HG03565 (cell line): ENCODE data around the gene HSCB.
"Not testable (repeated sequence)": the region's sequence is repeated elsewhere in the genome, so short reads cannot be mapped to it uniquely, and the experiment has no call there.

ENCODE experiments used
- ATAC-seq: cut with Tn5 transposase; IDR thresholded peaks from one replicate; pipeline ENCODE4 v1.9.1; 2021; ENCODE audit warnings: mild to moderate bottlenecking, moderate library complexity; ENCODE audit not compliant: unreplicated experiment

HSCB gene

GRCh38 chr22:28788601-28789000, 46.8 kb downstream of the HSCB start:
- ATAC-seq, result no peak

GRCh38 chr22:28791124-28791523, 49.3 kb downstream of the HSCB start:
- no peak for ATAC-seq

GRCh38 chr22:28791841-28792490, 50.1 kb downstream of the HSCB start:
- ATAC-seq, result peak; percentile 46

- ATAC-seq, result peak; percentile 25
These were observed 50.9 kb downstream of the HSCB start for GRCh38 chr22:28792491-28793383.

GRCh38 chr22:28793976-28794584, 52.2 kb downstream of the HSCB start:
- ATAC-seq, result no peak

DNA sequence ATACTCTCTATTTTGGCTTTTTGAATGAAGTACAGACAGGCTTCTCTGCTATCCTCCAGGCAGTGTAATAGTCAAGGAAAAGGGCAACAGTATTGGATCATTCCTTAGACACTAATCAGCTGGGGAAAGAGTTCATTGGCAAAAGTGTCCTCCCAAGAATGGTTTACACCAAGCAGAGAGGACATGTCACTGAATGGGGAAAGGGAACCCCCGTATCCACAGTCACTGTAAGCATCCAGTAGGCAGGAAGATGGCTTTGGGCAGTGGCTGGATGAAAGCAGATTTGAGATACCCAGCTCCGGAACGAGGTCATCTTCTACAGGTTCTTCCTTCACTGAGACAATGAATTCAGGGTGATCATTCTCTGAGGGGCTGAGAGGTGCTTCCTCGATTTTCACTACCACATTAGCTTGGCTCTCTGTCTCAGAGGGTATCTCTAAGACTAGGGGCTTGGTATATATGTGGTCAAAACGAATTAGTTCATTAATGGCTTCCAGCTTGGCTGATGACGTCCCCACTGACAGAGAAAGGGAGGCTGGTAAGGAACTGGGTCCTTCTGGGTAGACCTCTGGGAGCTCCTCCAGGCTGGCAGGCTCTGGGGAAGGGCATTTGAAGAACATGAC, 53.3 kb downstream of the HSCB start:
- no peak for ATAC-seq

DNA sequence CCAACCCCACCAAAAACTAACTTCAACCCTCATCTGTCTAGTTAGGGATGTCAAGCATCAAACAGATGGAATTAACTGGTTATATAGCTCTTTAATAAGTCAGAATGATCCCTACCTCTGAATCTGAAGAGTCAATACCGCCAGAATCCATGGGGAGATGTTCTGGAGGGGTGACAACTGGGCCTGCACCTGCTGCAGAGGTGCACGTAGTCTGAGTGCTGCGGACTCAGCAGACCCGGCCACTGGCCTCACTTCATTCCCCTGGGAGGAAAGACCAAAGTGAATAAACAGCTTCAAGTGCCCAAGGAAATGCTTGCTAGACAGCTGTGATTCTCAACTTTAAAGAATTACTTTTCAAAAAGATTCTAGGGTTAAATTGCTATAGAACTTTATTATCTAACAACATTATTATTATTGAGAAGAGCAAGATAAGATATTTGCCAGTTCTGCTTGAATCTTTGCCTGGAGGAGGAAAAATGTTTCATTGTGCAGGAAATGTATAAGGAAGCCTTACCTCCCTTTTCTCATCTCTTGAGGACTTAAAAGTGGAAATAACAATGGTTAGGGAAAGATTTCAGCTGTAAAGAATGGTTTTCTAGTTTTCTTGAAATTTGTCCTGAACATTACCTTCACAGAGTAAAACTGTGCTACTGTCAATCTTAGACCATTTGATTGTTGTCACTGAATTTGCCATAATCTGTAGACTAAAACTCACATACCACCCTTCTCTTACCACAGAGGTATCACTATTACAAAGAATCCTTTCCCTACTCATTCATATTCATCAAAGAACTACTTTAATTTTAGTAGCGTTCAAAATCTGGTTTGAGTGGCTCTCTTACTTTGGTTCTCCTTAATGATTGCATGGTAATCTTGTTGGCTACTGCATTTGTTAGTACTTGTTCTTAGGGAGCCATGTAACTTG, 54.4 kb downstream of the HSCB start:
- no peak for ATAC-seq

GRCh38 chr22:28798810-28799605, 57.2 kb downstream of the HSCB start:
- no peak for ATAC-seq

- ATAC-seq, result peak; percentile 2
These were observed 57.9 kb downstream of the HSCB start for GRCh38 chr22:28799606-28800307.

DNA sequence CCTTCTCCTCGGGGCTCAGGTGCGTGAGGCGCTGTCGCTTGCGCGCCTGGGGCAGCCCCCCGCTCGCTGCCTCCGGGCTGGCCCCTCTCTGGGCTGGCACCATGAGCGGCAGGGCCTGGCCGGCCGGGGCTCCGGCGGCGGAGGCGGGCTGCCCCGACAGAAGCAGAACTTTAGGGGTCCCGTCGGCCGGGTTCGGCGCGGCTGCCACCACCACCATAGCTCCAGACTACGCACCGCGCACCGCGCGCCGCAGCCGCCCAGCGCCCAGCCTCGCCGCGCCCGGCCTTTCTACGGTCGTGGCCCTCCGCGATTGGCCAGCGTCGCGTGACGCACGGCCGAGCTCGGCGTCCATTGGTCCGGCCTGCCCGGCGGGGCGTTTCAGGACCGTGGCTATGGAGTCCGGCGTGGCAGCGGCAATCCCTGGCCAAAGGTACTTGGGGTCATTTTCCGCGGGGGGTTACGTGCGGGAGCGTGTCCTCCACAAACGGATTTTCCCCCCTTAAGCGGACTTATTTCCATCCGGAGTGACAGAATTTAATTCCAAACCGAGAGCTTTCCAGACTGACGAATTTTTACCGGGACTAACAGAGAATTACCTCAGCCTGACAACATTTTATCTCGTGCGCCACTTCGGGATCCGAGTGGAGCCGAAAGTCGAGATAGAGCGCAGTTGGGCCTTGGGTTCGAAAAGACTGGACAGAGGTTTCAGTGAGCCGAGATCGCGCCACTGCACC, 58.6 kb downstream of the HSCB start, which contains the start of gene XBP1:
XBP1 (minus strand) TSS at position 262 of the 734 bp plus-strand sequence.
- peak; percentile 72 for ATAC-seq

DNA sequence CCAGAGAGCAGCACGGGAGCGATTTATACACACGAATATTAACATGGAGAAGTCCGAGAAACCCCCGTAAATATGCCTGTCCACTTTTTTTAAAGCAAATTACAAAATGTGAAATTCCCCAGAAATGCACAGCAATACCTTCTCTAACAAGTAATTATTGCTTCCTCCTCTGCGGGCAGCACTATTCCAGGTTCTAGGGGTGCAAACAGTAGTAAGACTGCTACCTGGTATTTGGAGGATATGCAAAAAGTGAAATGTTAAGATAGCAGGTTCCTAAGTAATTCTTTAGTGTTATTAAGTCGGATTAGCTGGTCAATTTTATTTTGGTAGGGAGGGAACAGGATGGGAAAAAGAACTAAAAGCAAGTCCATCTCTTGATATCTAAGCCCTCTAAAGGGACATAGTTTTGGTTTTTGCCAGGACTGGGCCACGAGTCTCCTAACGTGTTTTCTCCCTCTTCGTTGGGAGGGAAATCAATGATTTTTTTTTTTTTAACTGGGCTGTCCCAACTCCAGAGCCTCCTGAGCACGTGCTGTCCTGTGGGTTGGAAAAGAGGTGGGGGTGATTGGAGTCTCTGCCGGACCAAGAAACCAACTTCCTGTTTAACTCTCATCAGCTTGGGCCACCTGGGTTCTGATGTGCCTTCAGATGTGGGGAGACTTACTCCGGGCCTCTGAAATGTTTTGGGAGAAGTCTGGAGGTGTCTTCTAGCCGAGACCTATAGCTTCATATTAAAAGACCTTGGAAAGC, 60.2 kb downstream of the HSCB start:
- no peak for ATAC-seq

- ATAC-seq, result no peak
These were observed 60.8 kb downstream of the HSCB start for GRCh38 chr22:28802595-28803123.

DNA sequence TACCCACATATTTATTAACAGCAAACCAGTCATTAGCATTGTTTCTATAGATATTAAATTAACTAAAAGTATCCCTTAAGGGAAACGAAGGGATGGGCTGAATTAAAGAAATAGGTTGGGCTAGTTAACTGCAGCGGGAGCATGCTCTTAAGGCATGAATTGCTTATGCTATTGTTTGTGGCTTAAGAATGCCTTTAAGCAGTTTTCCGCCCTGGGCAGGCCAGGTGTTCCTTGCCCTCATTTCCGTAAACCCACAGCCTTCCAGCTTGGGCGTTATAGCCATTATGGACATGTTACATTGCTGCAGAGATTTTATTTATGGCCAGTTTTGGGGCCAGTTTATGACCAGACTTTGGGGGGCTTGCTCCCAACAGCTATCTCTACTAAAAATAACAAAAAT, 63.6 kb downstream of the HSCB start:
- ATAC-seq, result not testable (repeated sequence)
